Panc1 (cell line): Measurements from ENCODE around the gene LAMA5. TPM values are rescaled to one million over a fixed set of nuclear protein-coding genes. Genes with fewer than 3 reads are reported as not detected.

Experiments
- ATAC-seq: fragments of 200-7000 bp; cut with Tn5 transposase; 2 replicates; pipeline ENCODE4 v1.9.1; 2020; ENCODE audit warnings: mild to moderate bottlenecking, moderate library complexity
- BruUV-seq: library from RNA; stranded (reverse); fragments of 400-500 nt; replicated peaks from 2 replicates; lab custom pipeline; 2021; lab: Mats Ljungman, UMichigan
- CTCF ChIA-PET: fragments of 300-600 bp; sonication (Branson Sonifier 250); formaldehyde crosslinking; loops from one replicate; lab custom pipeline; 2022; ENCODE audit warnings: antibody characterized with exemption; lab: Charles Lee
- POLR2A ChIA-PET: fragments of 300-600 bp; sonication (Branson Sonifier 250); formaldehyde crosslinking; loops from one replicate; lab custom pipeline; 2022; ENCODE audit warnings: antibody characterized with exemption; lab: Charles Lee
- DNase-seq: peaks from one replicate; pipeline ENCODE4 v3.0.0-alpha.2; 2010; ENCODE audit warnings: low read depth, low spot score
- H3K27ac ChIP-seq: 2 replicates; pipeline ENCODE4 v1.5.1; 2011; ENCODE audit warnings: mild to moderate bottlenecking, low read length, inconsistent platforms
- H3K27me3 ChIP-seq: fragments of 200-500 bp; sonication (Bioruptor generic); 2 replicates; pipeline ENCODE4 v1.6.0; 2014; ENCODE audit warnings: low read length, inconsistent platforms; ENCODE audit not compliant: control insufficient read depth, insufficient read depth
- H3K36me3 ChIP-seq: fragments of 200-500 bp; sonication (Bioruptor generic); 2 replicates; pipeline ENCODE4 v1.5.1; 2014; ENCODE audit warnings: inconsistent platforms, mild to moderate bottlenecking, low read length, moderate library complexity; ENCODE audit not compliant: control insufficient read depth, insufficient read depth
- H3K4me1 ChIP-seq: 2 replicates; pipeline ENCODE4 v1.5.1; 2011; ENCODE audit warnings: inconsistent platforms, mild to moderate bottlenecking, low read length, moderate library complexity; ENCODE audit not compliant: control insufficient read depth, insufficient read depth
- H3K4me3 ChIP-seq, 2 experiments: 2 replicates each; pipeline ENCODE4 v1.5.1; 2011 to 2012; ENCODE audit warnings: low read depth in 2 of 2, low read length in 2 of 2, mild to moderate bottlenecking in 2 of 2, inconsistent platforms in 1 of 2, moderate library complexity in 1 of 2
- H3K9me3 ChIP-seq: fragments of 200-500 bp; sonication (Bioruptor generic); 2 replicates; pipeline ENCODE4 v1.5.1; 2014; ENCODE audit warnings: low read depth, mild to moderate bottlenecking, inconsistent platforms, low read length, moderate library complexity; ENCODE audit not compliant: control insufficient read depth, insufficient read depth
- CTCF ChIP-seq: fragments of 450-650 bp; IDR thresholded peaks from 2 replicates; pipeline ENCODE4 v1.5.1; 2017; ENCODE audit warnings: mild to moderate bottlenecking
- POLR2AphosphoS5 ChIP-seq: IDR thresholded peaks from 2 replicates; pipeline ENCODE4 v1.6.1; 2012; ENCODE audit warnings: mild to moderate bottlenecking, low read depth, low read length, moderate library complexity
- SIN3A ChIP-seq: IDR thresholded peaks from 2 replicates; pipeline ENCODE4 v1.6.1; 2012; ENCODE audit warnings: low read depth, mild to moderate bottlenecking, low read length, moderate library complexity, borderline replicate concordance; ENCODE audit not compliant: insufficient read depth
- TCF7L2 ChIP-seq: IDR thresholded peaks from 2 replicates; pipeline ENCODE4 v1.6.1; 2011; ENCODE audit warnings: mild to moderate bottlenecking, low read depth, low read length, inconsistent platforms
- in situ Hi-C: cut with HindIII; loops from 2 replicates; pipeline ENCODE4 v1.10.0; 2016; ENCODE audit warnings: low sequenced_read_pairs, low pct_unique_long_range_greater_than_20kb
- intact Hi-C: fragments of 100-400 bp; cut with micrococcal nuclease; formaldehyde crosslinking; loops from one replicate; pipeline ENCODE4 v1.10.0; 2022; ENCODE audit not compliant: unreplicated experiment
- total RNA-seq: library from RNA; stranded (reverse); gene quantifications from one replicate; pipeline ENCODE4 v1.2.1, GENCODE V29; 2021; ENCODE audit not compliant: unreplicated experiment
- TF ChIP-seq, protein P1 (sequence below), 2 experiments: IDR thresholded peaks; 2 replicates each; pipeline ENCODE4 v1.6.1; 2011 to 2012; ENCODE audit warnings: low read depth in 2 of 2, control low read depth in 1 of 2, low read length in 1 of 2, mild to moderate bottlenecking in 1 of 2, moderate library complexity in 1 of 2; ENCODE audit not compliant: insufficient read depth in 1 of 2

LAMA5 gene
- total RNA-seq, 1 experiment from 2014 or later, result 497 TPM

DNA sequence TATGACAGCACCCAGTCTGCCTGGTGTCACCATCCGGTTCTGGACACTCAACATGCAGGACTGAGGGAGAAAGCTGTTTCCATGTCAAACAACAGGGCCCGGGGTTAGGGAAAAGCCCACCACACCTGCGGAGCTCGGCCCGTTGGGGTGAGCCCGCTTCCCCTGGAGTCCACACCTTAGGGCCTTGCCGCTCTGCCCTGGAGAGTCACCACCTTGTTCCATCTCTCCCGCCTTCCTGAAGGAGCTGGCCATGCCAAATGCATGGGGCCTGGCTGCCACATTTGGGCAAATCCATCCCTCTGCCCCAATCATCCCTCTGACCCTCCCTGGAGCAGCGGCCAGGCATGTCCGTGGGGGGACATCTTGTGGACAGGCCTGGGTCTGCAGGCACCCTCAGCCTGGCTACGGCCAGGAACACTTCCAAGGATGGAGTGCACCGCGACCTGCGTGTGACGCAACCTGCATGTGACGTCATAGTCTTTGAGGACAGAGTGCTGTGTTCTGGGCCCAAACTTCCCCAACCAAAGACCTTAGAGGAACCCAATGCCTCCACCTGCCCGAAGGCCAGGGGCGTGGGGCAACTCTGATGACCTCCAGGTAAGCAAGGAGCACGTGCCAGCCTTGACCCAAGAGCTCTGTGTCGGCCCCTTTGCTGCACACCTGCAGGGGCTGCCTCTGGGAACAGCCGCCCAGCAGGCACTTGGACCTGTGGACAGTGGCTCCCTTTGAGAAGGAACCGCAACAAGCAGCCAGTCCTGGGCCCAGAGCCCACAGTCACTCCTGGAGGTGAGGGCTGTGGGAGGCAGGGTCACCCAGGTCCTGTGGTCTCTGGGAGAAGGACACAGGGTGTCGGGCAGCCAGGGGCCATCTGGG, 38.2 kb upstream of the LAMA5 start:
- H3K4me3 ChIP-seq, result no peak overlapping the region; a peak in 1 of 4 replicates
- H3K27me3 ChIP-seq, result no peaks in the 10 kb centered on the region
- H3K36me3 ChIP-seq, result no peaks in the 10 kb centered on the region
- CTCF ChIA-PET, result no interaction called here
- POLR2A ChIA-PET, result no interaction called here
- intact Hi-C loops, result no loop called here
- DNase-seq (no peak), ATAC-seq (peak; percentile 42; the same call in 1 of the 2 replicates)
- in situ Hi-C loops, result no loop called here
- peak; percentile 81 for TF ChIP-seq CTCF
- TF ChIP-seq SIN3A, result no peak
- H3K9me3 ChIP-seq, result no peaks in the 10 kb centered on the region
- BruUV-seq, result TSS peak; percentile 61
- no peak overlapping the region for H3K27ac ChIP-seq
- H3K4me1 ChIP-seq, result peaks cover 24% of the 10 kb centered on the region

GRCh38 chr20:62404761-62405107, 37.6 kb upstream of the LAMA5 start:
- Histone ChIP-seq H3K36me3 (no peaks in the 10 kb centered on the region), H3K9me3 (no peaks in the 10 kb centered on the region), H3K4me1 (peaks cover 18% of the 10 kb centered on the region), H3K4me3 (no peak overlapping the region), H3K27ac (no peak overlapping the region), H3K27me3 (no peaks in the 10 kb centered on the region)
- in situ Hi-C loops, result no loop called here
- CTCF ChIA-PET, result no interaction called here
- BruUV-seq, result no TSS peak
- no peak for ATAC-seq
- no peak for DNase-seq
- POLR2A ChIA-PET, result no interaction called here
- no peak for TF ChIP-seq CTCF
- TF ChIP-seq TCF7L2, result no peak
- TF ChIP-seq SIN3A, result no peak
- TF ChIP-seq POLR2AphosphoS5, result no peak
- TF ChIP-seq, protein P1, sequence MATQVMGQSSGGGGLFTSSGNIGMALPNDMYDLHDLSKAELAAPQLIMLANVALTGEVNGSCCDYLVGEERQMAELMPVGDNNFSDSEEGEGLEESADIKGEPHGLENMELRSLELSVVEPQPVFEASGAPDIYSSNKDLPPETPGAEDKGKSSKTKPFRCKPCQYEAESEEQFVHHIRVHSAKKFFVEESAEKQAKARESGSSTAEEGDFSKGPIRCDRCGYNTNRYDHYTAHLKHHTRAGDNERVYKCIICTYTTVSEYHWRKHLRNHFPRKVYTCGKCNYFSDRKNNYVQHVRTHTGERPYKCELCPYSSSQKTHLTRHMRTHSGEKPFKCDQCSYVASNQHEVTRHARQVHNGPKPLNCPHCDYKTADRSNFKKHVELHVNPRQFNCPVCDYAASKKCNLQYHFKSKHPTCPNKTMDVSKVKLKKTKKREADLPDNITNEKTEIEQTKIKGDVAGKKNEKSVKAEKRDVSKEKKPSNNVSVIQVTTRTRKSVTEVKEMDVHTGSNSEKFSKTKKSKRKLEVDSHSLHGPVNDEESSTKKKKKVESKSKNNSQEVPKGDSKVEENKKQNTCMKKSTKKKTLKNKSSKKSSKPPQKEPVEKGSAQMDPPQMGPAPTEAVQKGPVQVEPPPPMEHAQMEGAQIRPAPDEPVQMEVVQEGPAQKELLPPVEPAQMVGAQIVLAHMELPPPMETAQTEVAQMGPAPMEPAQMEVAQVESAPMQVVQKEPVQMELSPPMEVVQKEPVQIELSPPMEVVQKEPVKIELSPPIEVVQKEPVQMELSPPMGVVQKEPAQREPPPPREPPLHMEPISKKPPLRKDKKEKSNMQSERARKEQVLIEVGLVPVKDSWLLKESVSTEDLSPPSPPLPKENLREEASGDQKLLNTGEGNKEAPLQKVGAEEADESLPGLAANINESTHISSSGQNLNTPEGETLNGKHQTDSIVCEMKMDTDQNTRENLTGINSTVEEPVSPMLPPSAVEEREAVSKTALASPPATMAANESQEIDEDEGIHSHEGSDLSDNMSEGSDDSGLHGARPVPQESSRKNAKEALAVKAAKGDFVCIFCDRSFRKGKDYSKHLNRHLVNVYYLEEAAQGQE (IDR thresholded peaks at IDR 0.05; ENCODE audit: insufficient read depth in 1 of 2, low read depth in 2 of 2, low read length in 1 of 2), result no peak
- intact Hi-C loops, result no loop called here
